HepG2 (cell line): ENCODE data around the gene GADD45GIP1. TPM values are rescaled to one million over a fixed set of nuclear protein-coding genes. Genes with fewer than 3 reads are reported as not detected.

Source experiments
- CHD4 ChIP-seq: fragments of 200-600 bp; sonication (generic); IDR thresholded peaks from 2 replicates; pipeline ENCODE4 v1.7.0; 2017; ENCODE audit warnings: mild to moderate bottlenecking, low read length, borderline replicate concordance
- DPF2 ChIP-seq: sonication (generic); formaldehyde crosslinking; IDR thresholded peaks from 2 replicates; pipeline ENCODE4 v1.4.0; 2020; ENCODE audit warnings: mild to moderate bottlenecking, low read depth, missing genetic modification reagents, borderline replicate concordance
- ETV5 ChIP-seq: IDR thresholded peaks from 2 replicates; pipeline ENCODE4 v1.6.1; 2018; ENCODE audit warnings: missing biosample characterization, missing genetic modification reagents, inconsistent platforms, borderline replicate concordance
- GTF2F1 ChIP-seq: fragments of 150-350 bp; IDR thresholded peaks from 2 replicates; pipeline ENCODE4 v1.6.1; 2014; ENCODE audit warnings: low read length
- HCFC1 ChIP-seq: fragments of 150-350 bp; IDR thresholded peaks from 2 replicates; pipeline ENCODE4 v1.6.1; 2014; ENCODE audit warnings: low read depth, low read length
- KDM3A ChIP-seq: IDR thresholded peaks from 2 replicates; pipeline ENCODE4 v1.6.1; 2018; ENCODE audit warnings: low read depth, missing compliant biosample characterization
- MATR3 ChIP-seq: sonication (generic); formaldehyde crosslinking; IDR thresholded peaks from 2 replicates; pipeline ENCODE4 v1.4.0; 2020; ENCODE audit warnings: missing genetic modification reagents
- NR2F1 ChIP-seq, 2 experiments: fragments of 450-650 bp in 1 of 2; formaldehyde crosslinking in 1 of 2; IDR thresholded peaks; 2 replicates each; pipeline versions ENCODE4 v1.5.0 to v1.6.1; 2016 to 2020; ENCODE audit warnings: mild to moderate bottlenecking in 1 of 2, missing compliant biosample characterization in 1 of 2, missing genetic modification reagents in 1 of 2, moderate library complexity in 1 of 2
- NR2F6 ChIP-seq, 2 experiments: IDR thresholded peaks; 2 replicates each; pipeline ENCODE4 v1.6.1; 2016; ENCODE audit warnings: antibody characterized with exemption in 1 of 2, mild to moderate bottlenecking in 1 of 2
- PBX2 ChIP-seq: IDR thresholded peaks from 2 replicates; pipeline ENCODE4 v1.6.1; 2016; ENCODE audit warnings: control low read depth
- POGZ ChIP-seq: sonication (generic); formaldehyde crosslinking; IDR thresholded peaks from 2 replicates; pipeline ENCODE4 v1.4.0; 2020; ENCODE audit warnings: mild to moderate bottlenecking, missing genetic modification reagents
- RXRB ChIP-seq: IDR thresholded peaks from 2 replicates; pipeline ENCODE4 v1.6.1; 2016; ENCODE audit warnings: borderline replicate concordance, missing genetic modification reagents, missing compliant biosample characterization
- SAP130 ChIP-seq: IDR thresholded peaks from 2 replicates; pipeline ENCODE4 v1.6.1; 2016; ENCODE audit warnings: low read depth
- SCMH1 ChIP-seq: sonication (generic); formaldehyde crosslinking; IDR thresholded peaks from 2 replicates; pipeline ENCODE4 v1.9.0; 2021; ENCODE audit warnings: missing genetic modification reagents, mild to moderate bottlenecking, borderline replicate concordance
- ZNF576 ChIP-seq: sonication (generic); formaldehyde crosslinking; IDR thresholded peaks from 2 replicates; pipeline ENCODE4 v1.4.0; 2020; ENCODE audit warnings: mild to moderate bottlenecking, missing genetic modification reagents
- ZNF598 ChIP-seq: sonication (generic); formaldehyde crosslinking; IDR thresholded peaks from 2 replicates; pipeline ENCODE4 v1.5.1; 2020; ENCODE audit warnings: mild to moderate bottlenecking, missing genetic modification reagents, borderline replicate concordance
- ZNF652 ChIP-seq: IDR thresholded peaks from 2 replicates; pipeline ENCODE4 v1.6.1; 2016; ENCODE audit warnings: low read depth, borderline replicate concordance
- ZNF678 ChIP-seq: sonication (generic); formaldehyde crosslinking; IDR thresholded peaks from 2 replicates; pipeline ENCODE4 v1.4.0; 2020; ENCODE audit warnings: mild to moderate bottlenecking, missing genetic modification reagents
- ZNF891 ChIP-seq: sonication (generic); formaldehyde crosslinking; IDR thresholded peaks from 2 replicates; pipeline ENCODE4 v1.5.0; 2020; ENCODE audit warnings: mild to moderate bottlenecking, missing genetic modification reagents
- ZSCAN9 ChIP-seq: IDR thresholded peaks from 2 replicates; pipeline ENCODE4 v1.6.1; 2016; ENCODE audit warnings: borderline replicate concordance
- polyA plus RNA-seq, 8 experiments: library from polyadenylated mRNA; depleted of rRNA in 3 of 8; stranded (reverse) in 7 of 8; unstranded in 1 of 8; fragments of >200 nt; fragmentation: Illumina TruSeq in 4 of 8; extraction: Trizol in 4 of 8; gene quantifications; 2 replicates each; pipeline versions ENCODE4 v1.2.1 to v1.2.3, GENCODE V29; 2011 to 2016; ENCODE audit warnings: low read depth in 4 of 8, missing spikeins in 1 of 8, mixed read lengths in 1 of 8; ENCODE audit not compliant: insufficient read depth in 1 of 8
- total RNA-seq, 5 experiments: library from RNA; depleted of rRNA; stranded (reverse); fragments of >200 nt; fragmentation: Illumina TruSeq; extraction: Trizol; gene quantifications; 2 replicates each; pipeline ENCODE4 v1.2.3, GENCODE V29; 2016; ENCODE audit warnings: low read depth in 1 of 5
- TF ChIP-seq, protein P1 (sequence below): sonication (generic); formaldehyde crosslinking; IDR thresholded peaks from 2 replicates; pipeline ENCODE4 v1.8.1; 2023; ENCODE audit warnings: missing genetic modification reagents, inconsistent platforms, borderline replicate concordance
- TF ChIP-seq, protein P2 (sequence below): sonication (generic); formaldehyde crosslinking; IDR thresholded peaks from 2 replicates; pipeline ENCODE4 v1.8.1; 2022; ENCODE audit warnings: mild to moderate bottlenecking, missing genetic modification reagents
- TF ChIP-seq, protein P3 (sequence below): sonication (generic); formaldehyde crosslinking; conservative IDR thresholded peaks from 2 replicates; pipeline ENCODE4 v1.8.1; 2023; ENCODE audit warnings: missing genetic modification reagents
- TF ChIP-seq, protein P4 (sequence below): sonication (generic); formaldehyde crosslinking; IDR thresholded peaks from 2 replicates; pipeline ENCODE4 v1.4.0; 2020; ENCODE audit warnings: low read depth, mild to moderate bottlenecking, missing genetic modification reagents

GADD45GIP1 gene
- total and polyA plus RNA-seq, 2 of the 13 experiments (the other 11 are each of a cell fraction or from before 2014, with no cell fraction given) = 24.6 to 30.7 TPM

DNA sequence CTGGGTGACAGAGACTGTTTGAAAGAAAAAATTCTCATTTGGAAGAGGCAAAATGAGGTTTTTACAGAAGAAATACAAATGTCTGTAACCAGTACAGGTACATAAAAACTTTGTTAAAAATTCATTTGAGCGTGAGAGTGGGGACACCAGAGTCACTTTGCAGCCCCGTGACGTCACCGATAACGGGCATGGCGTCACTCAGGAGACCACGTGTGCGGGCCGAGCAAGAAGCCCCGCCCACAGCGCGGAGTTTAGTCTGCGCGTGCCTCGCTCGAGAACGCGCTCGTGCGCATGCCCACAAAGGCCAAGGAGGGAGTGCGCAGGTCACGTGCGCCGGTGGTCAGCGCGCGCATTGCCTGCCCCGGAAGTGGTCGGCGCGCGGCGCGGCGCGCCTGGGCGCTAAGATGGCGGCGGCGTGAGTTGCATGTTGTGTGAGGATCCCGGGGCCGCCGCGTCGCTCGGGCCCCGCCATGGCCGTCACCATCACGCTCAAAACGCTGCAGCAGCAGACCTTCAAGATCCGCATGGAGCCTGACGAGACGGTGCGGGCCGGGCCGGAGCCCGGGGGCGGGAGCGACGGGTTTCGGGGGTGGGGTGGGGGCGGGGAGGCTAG lies 11.4 kb downstream of the GADD45GIP1 start, which contains the start of gene RAD23A (continued):
- no peak for TF ChIP-seq MATR3 (CRISPR knock-in tag)
- TF ChIP-seq, protein P1, sequence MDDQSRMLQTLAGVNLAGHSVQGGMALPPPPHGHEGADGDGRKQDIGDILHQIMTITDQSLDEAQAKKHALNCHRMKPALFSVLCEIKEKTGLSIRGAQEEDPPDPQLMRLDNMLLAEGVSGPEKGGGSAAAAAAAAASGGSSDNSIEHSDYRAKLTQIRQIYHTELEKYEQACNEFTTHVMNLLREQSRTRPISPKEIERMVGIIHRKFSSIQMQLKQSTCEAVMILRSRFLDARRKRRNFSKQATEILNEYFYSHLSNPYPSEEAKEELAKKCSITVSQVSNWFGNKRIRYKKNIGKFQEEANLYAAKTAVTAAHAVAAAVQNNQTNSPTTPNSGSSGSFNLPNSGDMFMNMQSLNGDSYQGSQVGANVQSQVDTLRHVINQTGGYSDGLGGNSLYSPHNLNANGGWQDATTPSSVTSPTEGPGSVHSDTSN (CRISPR knock-in tag) = peak; percentile 69; the same call in 1 of the 2 replicates
- TF ChIP-seq ZNF598 = no peak
- no peak; the same call in 1 of the 2 replicates for TF ChIP-seq ZNF678 (CRISPR knock-in tag)
- TF ChIP-seq KDM3A (CRISPR knock-in tag) = peak; percentile 61; the same call in 1 of the 2 replicates
- TF ChIP-seq RXRB (CRISPR knock-in tag) = peak; percentile 69
- no peak for TF ChIP-seq DPF2
- peak; percentile 82; the same call in 1 of the 2 replicates for TF ChIP-seq CHD4
- TF ChIP-seq ZNF576 = no peak
- no peak; the same call in 1 of the 2 replicates for TF ChIP-seq ZNF891 (CRISPR knock-in tag)
- peak; percentile 55; the same call in 1 of the 2 replicates for TF ChIP-seq ZSCAN9
- TF ChIP-seq SAP130 = peak; percentile 90
- TF ChIP-seq GTF2F1 = 0 out of 2 replicates have a peak, but pooled peaks have one; percentile 63
- TF ChIP-seq, protein P2, sequence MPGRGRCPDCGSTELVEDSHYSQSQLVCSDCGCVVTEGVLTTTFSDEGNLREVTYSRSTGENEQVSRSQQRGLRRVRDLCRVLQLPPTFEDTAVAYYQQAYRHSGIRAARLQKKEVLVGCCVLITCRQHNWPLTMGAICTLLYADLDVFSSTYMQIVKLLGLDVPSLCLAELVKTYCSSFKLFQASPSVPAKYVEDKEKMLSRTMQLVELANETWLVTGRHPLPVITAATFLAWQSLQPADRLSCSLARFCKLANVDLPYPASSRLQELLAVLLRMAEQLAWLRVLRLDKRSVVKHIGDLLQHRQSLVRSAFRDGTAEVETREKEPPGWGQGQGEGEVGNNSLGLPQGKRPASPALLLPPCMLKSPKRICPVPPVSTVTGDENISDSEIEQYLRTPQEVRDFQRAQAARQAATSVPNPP (CRISPR knock-in tag) = no peak
- TF ChIP-seq HCFC1 = peak; percentile 68; the same call in 1 of the 2 replicates
- no peak for TF ChIP-seq SCMH1 (CRISPR knock-in tag)
- TF ChIP-seq NR2F6 (IDR thresholded peaks at IDR 0.05) = no peak
- peak; percentile 59; the same call in 1 of the 2 replicates for TF ChIP-seq NR2F6 (CRISPR knock-in tag; IDR thresholded peaks at IDR 0.05)
- 0 out of 4 replicates have a peak, but pooled peaks of 1 of the 2 experiments have one; percentile 45 for TF ChIP-seq NR2F1 (CRISPR knock-in tag; IDR thresholded peaks at IDR 0.05)
- no peak for TF ChIP-seq ZNF652 (CRISPR knock-in tag)
- peak; percentile 90 for TF ChIP-seq ETV5 (CRISPR knock-in tag)
- TF ChIP-seq, protein P3, sequence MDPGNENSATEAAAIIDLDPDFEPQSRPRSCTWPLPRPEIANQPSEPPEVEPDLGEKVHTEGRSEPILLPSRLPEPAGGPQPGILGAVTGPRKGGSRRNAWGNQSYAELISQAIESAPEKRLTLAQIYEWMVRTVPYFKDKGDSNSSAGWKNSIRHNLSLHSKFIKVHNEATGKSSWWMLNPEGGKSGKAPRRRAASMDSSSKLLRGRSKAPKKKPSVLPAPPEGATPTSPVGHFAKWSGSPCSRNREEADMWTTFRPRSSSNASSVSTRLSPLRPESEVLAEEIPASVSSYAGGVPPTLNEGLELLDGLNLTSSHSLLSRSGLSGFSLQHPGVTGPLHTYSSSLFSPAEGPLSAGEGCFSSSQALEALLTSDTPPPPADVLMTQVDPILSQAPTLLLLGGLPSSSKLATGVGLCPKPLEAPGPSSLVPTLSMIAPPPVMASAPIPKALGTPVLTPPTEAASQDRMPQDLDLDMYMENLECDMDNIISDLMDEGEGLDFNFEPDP (CRISPR knock-in tag) = no peak
- TF ChIP-seq PBX2 (CRISPR knock-in tag) = no peak
- TF ChIP-seq POGZ (CRISPR knock-in tag) = peak; percentile 80
- TF ChIP-seq, protein P4, sequence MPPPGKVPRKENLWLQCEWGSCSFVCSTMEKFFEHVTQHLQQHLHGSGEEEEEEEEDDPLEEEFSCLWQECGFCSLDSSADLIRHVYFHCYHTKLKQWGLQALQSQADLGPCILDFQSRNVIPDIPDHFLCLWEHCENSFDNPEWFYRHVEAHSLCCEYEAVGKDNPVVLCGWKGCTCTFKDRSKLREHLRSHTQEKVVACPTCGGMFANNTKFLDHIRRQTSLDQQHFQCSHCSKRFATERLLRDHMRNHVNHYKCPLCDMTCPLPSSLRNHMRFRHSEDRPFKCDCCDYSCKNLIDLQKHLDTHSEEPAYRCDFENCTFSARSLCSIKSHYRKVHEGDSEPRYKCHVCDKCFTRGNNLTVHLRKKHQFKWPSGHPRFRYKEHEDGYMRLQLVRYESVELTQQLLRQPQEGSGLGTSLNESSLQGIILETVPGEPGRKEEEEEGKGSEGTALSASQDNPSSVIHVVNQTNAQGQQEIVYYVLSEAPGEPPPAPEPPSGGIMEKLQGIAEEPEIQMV (CRISPR knock-in tag) = peak; percentile 80; the same call in 1 of the 2 replicates
